HEK293 (cell line): ENCODE measurements around the gene HDHD5.

ENCODE experiments used
- CTCF ChIP-seq: fragments of 450-650 bp; formaldehyde crosslinking; IDR thresholded peaks from 2 replicates; pipeline ENCODE4 v1.5.1; 2016; ENCODE audit warnings: missing biosample characterization, missing genetic modification characterization
- YY1 ChIP-seq: fragments of 450-650 bp; formaldehyde crosslinking; IDR thresholded peaks from 2 replicates; pipeline ENCODE4 v1.5.1; 2018; ENCODE audit warnings: missing biosample characterization, missing genetic modification characterization
- ZNF174 ChIP-seq: fragments of 450-650 bp; formaldehyde crosslinking; IDR thresholded peaks from 2 replicates; pipeline ENCODE4 v1.5.0; 2017; ENCODE audit warnings: missing biosample characterization, mild to moderate bottlenecking, missing genetic modification characterization
- ZNF530 ChIP-seq: fragments of 450-650 bp; formaldehyde crosslinking; IDR thresholded peaks from 2 replicates; pipeline ENCODE4 v1.5.1; 2016; ENCODE audit warnings: low read depth, missing biosample characterization, missing genetic modification characterization

- TF ChIP-seq ZNF174 (no peak), CTCF (tag by site-specific recombination) (no peak), YY1 (tag by site-specific recombination) (no peak), ZNF530 (tag by site-specific recombination) (no peak)
Observed at GRCh38 chr22:17133137-17133536, 25.9 kb downstream of the HDHD5 start.
